Neural cell (in vitro differentiated cells): ENCODE results near the gene VMAC.

Experiments
- CTCF ChIP-seq: fragments of 450-650 bp; IDR thresholded peaks from 2 replicates; pipeline ENCODE4 v1.5.1; 2014; ENCODE audit warnings: antibody characterized with exemption, mild to moderate bottlenecking, moderate library complexity; ENCODE audit not compliant: poor library complexity, severe bottlenecking
- POLR2AphosphoS5 ChIP-seq: IDR thresholded peaks from 2 replicates; pipeline ENCODE4 v1.6.1; 2012
- REST ChIP-seq: IDR thresholded peaks from 2 replicates; pipeline ENCODE4 v1.6.1; 2012; ENCODE audit warnings: borderline replicate concordance

GRCh38 chr19:5882421-5882968 is 22.2 kb upstream of the VMAC start:
- no peak for TF ChIP-seq REST
- TF ChIP-seq CTCF: no peak
- no peak for TF ChIP-seq POLR2AphosphoS5
